ENCODE measurements around the gene UNC79.

Gene UNC79

DNA sequence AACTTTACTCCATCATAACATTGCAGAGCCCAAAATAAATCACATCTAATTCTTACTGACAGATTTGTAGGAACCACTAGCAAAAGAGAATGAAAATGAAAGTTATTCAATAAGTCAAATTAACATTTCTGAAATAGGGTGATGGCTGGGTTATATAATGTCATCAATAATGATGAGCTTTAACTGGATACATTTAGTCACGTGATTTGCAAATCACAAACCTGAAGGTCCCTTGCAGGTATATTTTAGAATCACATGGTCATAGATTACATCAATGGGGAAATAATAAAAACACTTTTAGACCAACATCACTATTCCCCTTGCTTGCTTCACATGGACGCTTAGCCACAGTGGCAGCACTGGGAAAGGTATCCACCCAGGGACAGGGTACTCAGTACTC lies 270.8 kb downstream of the UNC79 start:
- Histone ChIP-seq H3K9me3 (ENCODE audit: low read length) (no peaks in the 10 kb centered on the region), H3K4me3 (ENCODE audit: low read depth, low read length, poor library complexity, severe bottlenecking) (no peak overlapping the region), H3K27ac (ENCODE audit: low read depth, low read length, poor library complexity, severe bottlenecking) (no peak overlapping the region), H2AFZ (ENCODE audit: low read length) (no peak overlapping the region), H3K9me2 (ENCODE audit: low read depth, low read length) (no peaks in the 10 kb centered on the region; the same call in 1 of the 2 replicates), H4K20me1 (ENCODE audit: insufficient read depth, low read length) (no peaks in the 10 kb centered on the region), H3K79me2 (ENCODE audit: insufficient read depth, low read length) (no peaks in the 10 kb centered on the region), H3K4me2 (ENCODE audit: low read length) (no peak overlapping the region), H3F3A (ENCODE audit: insufficient read depth, low read length) (no peaks in the 10 kb centered on the region), H3K4me1 (ENCODE audit: insufficient read depth, low read length, severe bottlenecking) (no peaks in the 10 kb centered on the region), H3K36me3 (ENCODE audit: insufficient read depth, low read length) (no peaks in the 10 kb centered on the region), H3K9ac (ENCODE audit: low read length) (no peak overlapping the region), H3K27me3 (ENCODE audit: insufficient read depth, low read length) (no peaks in the 10 kb centered on the region; the same call in 1 of the 2 replicates)
- TF ChIP-seq, protein P1, sequence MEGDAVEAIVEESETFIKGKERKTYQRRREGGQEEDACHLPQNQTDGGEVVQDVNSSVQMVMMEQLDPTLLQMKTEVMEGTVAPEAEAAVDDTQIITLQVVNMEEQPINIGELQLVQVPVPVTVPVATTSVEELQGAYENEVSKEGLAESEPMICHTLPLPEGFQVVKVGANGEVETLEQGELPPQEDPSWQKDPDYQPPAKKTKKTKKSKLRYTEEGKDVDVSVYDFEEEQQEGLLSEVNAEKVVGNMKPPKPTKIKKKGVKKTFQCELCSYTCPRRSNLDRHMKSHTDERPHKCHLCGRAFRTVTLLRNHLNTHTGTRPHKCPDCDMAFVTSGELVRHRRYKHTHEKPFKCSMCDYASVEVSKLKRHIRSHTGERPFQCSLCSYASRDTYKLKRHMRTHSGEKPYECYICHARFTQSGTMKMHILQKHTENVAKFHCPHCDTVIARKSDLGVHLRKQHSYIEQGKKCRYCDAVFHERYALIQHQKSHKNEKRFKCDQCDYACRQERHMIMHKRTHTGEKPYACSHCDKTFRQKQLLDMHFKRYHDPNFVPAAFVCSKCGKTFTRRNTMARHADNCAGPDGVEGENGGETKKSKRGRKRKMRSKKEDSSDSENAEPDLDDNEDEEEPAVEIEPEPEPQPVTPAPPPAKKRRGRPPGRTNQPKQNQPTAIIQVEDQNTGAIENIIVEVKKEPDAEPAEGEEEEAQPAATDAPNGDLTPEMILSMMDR (IDR thresholded peaks at IDR 0.05; ENCODE audit: low read length): no peak
- no peak for TF ChIP-seq EZH2 (IDR thresholded peaks at IDR 0.05; ENCODE audit: borderline replicate concordance, low read length)

DNA sequence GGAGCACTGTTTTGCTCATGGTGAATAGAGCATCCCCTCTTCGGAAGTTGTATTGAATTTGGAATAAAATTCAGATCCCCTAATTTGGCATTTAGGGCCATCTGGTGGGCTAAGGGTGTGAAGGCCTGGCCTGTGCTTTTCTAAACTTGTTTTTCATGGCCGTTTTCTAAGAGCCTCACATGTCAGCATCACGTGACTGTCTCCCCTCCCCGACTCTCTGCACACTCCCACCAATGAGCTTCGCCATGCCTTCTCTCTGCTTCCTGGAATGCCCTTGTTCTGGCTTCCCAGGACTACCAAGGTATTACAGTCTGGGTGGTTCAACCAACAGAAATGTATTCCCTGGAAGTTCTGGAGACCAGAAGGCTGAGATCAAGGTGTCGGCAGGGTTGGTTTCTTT lies 272.2 kb downstream of the UNC79 start:
- no peaks in the 10 kb centered on the region for H3K9me3 ChIP-seq (ENCODE audit: low read length)
- H3F3A ChIP-seq (ENCODE audit: insufficient read depth, low read length): no peaks in the 10 kb centered on the region
- no peaks in the 10 kb centered on the region; the same call in 1 of the 2 replicates for H3K27me3 ChIP-seq (ENCODE audit: insufficient read depth, low read length)
- no peak overlapping the region for H3K4me3 ChIP-seq (ENCODE audit: low read depth, low read length, poor library complexity, severe bottlenecking)
- no peaks in the 10 kb centered on the region for H3K9me2 ChIP-seq (ENCODE audit: low read depth, low read length)
- TF ChIP-seq EZH2 (IDR thresholded peaks at IDR 0.05; ENCODE audit: borderline replicate concordance, low read length): no peak
- TF ChIP-seq, protein P1 (IDR thresholded peaks at IDR 0.05; ENCODE audit: low read length): no peak
- no peaks in the 10 kb centered on the region for H3K79me2 ChIP-seq (ENCODE audit: insufficient read depth, low read length)
- no peaks in the 10 kb centered on the region for H3K36me3 ChIP-seq (ENCODE audit: insufficient read depth, low read length)
- H3K4me1 ChIP-seq (ENCODE audit: insufficient read depth, low read length, severe bottlenecking): no peaks in the 10 kb centered on the region
- no peak overlapping the region for H3K4me2 ChIP-seq (ENCODE audit: low read length)
- H4K20me1 ChIP-seq (ENCODE audit: insufficient read depth, low read length): no peaks in the 10 kb centered on the region
- H3K9ac ChIP-seq (ENCODE audit: low read length): no peak overlapping the region
- H2AFZ ChIP-seq (ENCODE audit: low read length): no peak overlapping the region
- H3K27ac ChIP-seq (ENCODE audit: low read depth, low read length, poor library complexity, severe bottlenecking): no peak overlapping the region

DNA sequence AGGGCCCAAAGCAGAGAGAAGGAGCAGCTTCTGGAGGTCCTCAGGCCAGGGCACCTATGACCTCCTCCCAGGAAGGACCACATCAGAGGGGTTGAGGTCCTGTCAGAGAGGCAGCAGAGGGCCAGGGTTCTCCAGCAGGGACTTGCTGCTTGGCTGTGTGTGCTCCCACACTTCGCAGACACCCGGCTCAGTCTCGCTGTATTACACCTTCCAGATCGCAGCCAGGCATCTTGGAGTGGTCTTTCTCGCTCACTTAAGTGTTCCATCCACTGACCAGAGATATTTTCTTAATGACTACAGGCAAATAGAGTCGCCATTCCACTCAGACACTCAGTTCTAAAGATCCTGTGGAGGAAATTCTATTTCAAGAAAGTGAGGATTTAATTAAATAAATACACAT lies 273.2 kb downstream of the UNC79 start:
- Histone ChIP-seq H3K36me3 (ENCODE audit: insufficient read depth, low read length) (no peaks in the 10 kb centered on the region), H3K27ac (ENCODE audit: low read depth, low read length, poor library complexity, severe bottlenecking) (no peak overlapping the region), H3K27me3 (ENCODE audit: insufficient read depth, low read length) (no peaks in the 10 kb centered on the region; the same call in 1 of the 2 replicates), H3K9me3 (ENCODE audit: low read length) (no peaks in the 10 kb centered on the region), H3K4me3 (ENCODE audit: low read depth, low read length, poor library complexity, severe bottlenecking) (no peak overlapping the region), H3K9ac (ENCODE audit: low read length) (no peak overlapping the region), H3K9me2 (ENCODE audit: low read depth, low read length) (no peaks in the 10 kb centered on the region), H3F3A (ENCODE audit: insufficient read depth, low read length) (no peaks in the 10 kb centered on the region), H3K4me1 (ENCODE audit: insufficient read depth, low read length, severe bottlenecking) (no peaks in the 10 kb centered on the region), H2AFZ (ENCODE audit: low read length) (no peak overlapping the region), H3K79me2 (ENCODE audit: insufficient read depth, low read length) (no peaks in the 10 kb centered on the region), H4K20me1 (ENCODE audit: insufficient read depth, low read length) (no peaks in the 10 kb centered on the region), H3K4me2 (ENCODE audit: low read length) (no peak overlapping the region)
- TF ChIP-seq, protein P1 (IDR thresholded peaks at IDR 0.05; ENCODE audit: low read length): no peak
- no peak for TF ChIP-seq EZH2 (IDR thresholded peaks at IDR 0.05; ENCODE audit: borderline replicate concordance, low read length)

Data from OCI-LY1 (cell line).